HL-60 (cell line): Measurements from ENCODE around the gene TNPO3.

Source experiments
- DNase-seq, 2 experiments: peaks; one replicate each; pipeline ENCODE4 v3.0.0-alpha.2; 2010 to 2020; ENCODE audit warnings: low read depth in 1 of 2, low spot score in 1 of 2
- H3K27ac ChIP-seq: fragments of 250-450 bp; sonication (Bioruptor Pico); replicated peaks from 2 replicates; pipeline ENCODE4 v1.5.1; 2020; ENCODE audit warnings: mild to moderate bottlenecking, moderate library complexity
- H3K27me3 ChIP-seq: fragments of 250-450 bp; sonication (Bioruptor Pico); 2 replicates; pipeline ENCODE4 v1.5.1; 2021; ENCODE audit warnings: mild to moderate bottlenecking, moderate library complexity; ENCODE audit not compliant: insufficient read depth, poor library complexity, severe bottlenecking
- H3K4me3 ChIP-seq: replicated peaks from 2 replicates; pipeline ENCODE4 v1.5.1; 2011; ENCODE audit warnings: mild to moderate bottlenecking, control low read depth, low read length; ENCODE audit not compliant: insufficient read depth
- CTCF ChIP-seq: IDR thresholded peaks from one replicate; pipeline ENCODE4 v1.5.1; 2011; ENCODE audit warnings: low read length, control low read depth, inconsistent platforms; ENCODE audit not compliant: insufficient read depth
- GABPA ChIP-seq: IDR thresholded peaks from 2 replicates; pipeline ENCODE4 v1.6.1; 2012; ENCODE audit warnings: low read depth
- POLR2AphosphoS5 ChIP-seq: IDR thresholded peaks from 2 replicates; pipeline ENCODE4 v1.6.1; 2012; ENCODE audit warnings: low read depth
- REST ChIP-seq: IDR thresholded peaks from 2 replicates; pipeline ENCODE4 v1.6.1; 2012; ENCODE audit warnings: low read depth; ENCODE audit not compliant: insufficient replicate concordance
- SPI1 ChIP-seq: IDR thresholded peaks from 2 replicates; pipeline ENCODE4 v1.6.1; 2012; ENCODE audit warnings: low read depth, mild to moderate bottlenecking, borderline replicate concordance

The TNPO3 gene

GRCh38 chr7:128961030-128961659 is 93.8 kb downstream of the TNPO3 start:
- DNase-seq: no peak
- TF ChIP-seq GABPA: no peak
- TF ChIP-seq POLR2AphosphoS5: no peak
- TF ChIP-seq SPI1: no peak
- H3K4me3 ChIP-seq: no peak overlapping the region
- H3K27me3 ChIP-seq: no peaks in the 10 kb centered on the region
- H3K27ac ChIP-seq: no peak overlapping the region

DNA sequence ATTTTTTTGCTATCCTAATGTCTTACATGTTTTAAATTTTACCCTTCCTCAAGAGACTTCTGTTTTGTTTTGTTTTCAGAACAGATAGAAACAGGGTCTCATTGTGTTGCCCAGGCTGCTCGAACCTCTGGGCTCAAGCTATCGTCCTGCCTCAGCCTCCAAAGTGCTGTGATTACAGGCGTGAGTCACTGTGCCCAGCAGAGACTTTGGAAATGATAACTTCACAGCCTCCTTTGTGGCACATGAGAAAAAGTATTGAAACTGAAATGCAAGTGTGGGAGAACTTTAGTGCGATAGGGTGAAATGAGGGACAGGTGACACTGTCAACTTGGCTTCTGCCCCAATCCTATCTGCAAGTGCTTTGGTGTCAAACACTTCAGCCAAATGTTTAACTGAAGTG is 95.6 kb downstream of the TNPO3 start:
- no peaks in the 10 kb centered on the region for H3K27me3 ChIP-seq
- no peak for DNase-seq
- no peak for TF ChIP-seq POLR2AphosphoS5
- no peak for TF ChIP-seq CTCF
- TF ChIP-seq REST: no peak
- no peak for TF ChIP-seq SPI1
- TF ChIP-seq GABPA: no peak
- no peak overlapping the region for H3K4me3 ChIP-seq
- no peak overlapping the region for H3K27ac ChIP-seq

- DNase-seq: no peak
- Histone ChIP-seq H3K27ac (no peak overlapping the region), H3K4me3 (no peak overlapping the region), H3K27me3 (no peaks in the 10 kb centered on the region)
- TF ChIP-seq SPI1: no peak
- no peak for TF ChIP-seq REST
- TF ChIP-seq GABPA: no peak
- no peak for TF ChIP-seq POLR2AphosphoS5
- no peak for TF ChIP-seq CTCF
Measured at GRCh38 chr7:128955981-128956380, 98.9 kb downstream of the TNPO3 start.

GRCh38 chr7:128954830-128955802 is 99.8 kb downstream of the TNPO3 start:
- Histone ChIP-seq H3K4me3 (no peak overlapping the region), H3K27ac (no peak overlapping the region), H3K27me3 (no peaks in the 10 kb centered on the region)
- DNase-seq: no peak
- TF ChIP-seq POLR2AphosphoS5 (no peak), GABPA (no peak), SPI1 (no peak), REST (no peak)
